Mucosa of descending colon (tissue), 3 donors: ENCODE results near the gene ESRP2. TPM values are rescaled to one million over a fixed set of nuclear protein-coding genes. Genes with fewer than 3 reads are reported as not detected.

Experiments
- ATAC-seq: fragments of 200-7000 bp; cut with Tn5 transposase; one replicate; pipeline ENCODE4 v1.9.1; 2020; ENCODE audit warnings: mild to moderate bottlenecking, moderate library complexity
- DNase-seq, 3 donors: peaks; one replicate each; pipeline ENCODE4 v3.0.0-alpha.2; 2020
- H3K36me3 ChIP-seq: fragments of 200-600 bp; one replicate; pipeline ENCODE4 v1.8.0; 2021; ENCODE audit warnings: low read depth, mild to moderate bottlenecking
- H3K4me1 ChIP-seq: fragments of 200-600 bp; one replicate; pipeline ENCODE4 v1.8.0; 2021; ENCODE audit warnings: low read depth, mild to moderate bottlenecking
- H3K4me3 ChIP-seq: fragments of 200-600 bp; one replicate; pipeline ENCODE4 v1.8.0; 2021; ENCODE audit warnings: mild to moderate bottlenecking
- H3K9me3 ChIP-seq: fragments of 200-600 bp; one replicate; pipeline ENCODE4 v1.8.0; 2021; ENCODE audit warnings: mild to moderate bottlenecking
- intact Hi-C, 2 donors: fragments of 100-400 bp; cut with DNase I in 1 of 2; cut with micrococcal nuclease in 1 of 2; formaldehyde crosslinking; loops; one replicate each; pipeline versions ENCODE4 v1.11.0 to v1.11.1; 2022; cut with DNase I, micrococcal nuclease
- total RNA-seq, 3 donors: library from RNA; stranded (reverse); fragmentation: NEBNext Ultra II Directional in 2 of 3; extraction: Animal tissue kit (Norgen Biotek cat#: 25700) in 2 of 3; gene quantifications; one replicate each; pipeline versions ENCODE4 v1.2.1 to v1.2.4, GENCODE V29; 2021 to 2023
- TF ChIP-seq, protein P1 (sequence below): fragments of 200-600 bp; IDR thresholded peaks from one replicate; pipeline ENCODE4 v1.8.0; 2022; ENCODE audit warnings: antibody characterized with exemption, mild to moderate bottlenecking
- donor health status: DM: no; HTN: no; CAD: no; lungs with moderate emphysema.
- donor health status: DM: no; HTN: no; CAD: no.
- donor health status: DM: no; HTN: yes; CAD: no.

ESRP2 gene
- total RNA-seq, 3 donors from 2014 or later = 46.6 to 125 (median 94.5) TPM

DNA sequence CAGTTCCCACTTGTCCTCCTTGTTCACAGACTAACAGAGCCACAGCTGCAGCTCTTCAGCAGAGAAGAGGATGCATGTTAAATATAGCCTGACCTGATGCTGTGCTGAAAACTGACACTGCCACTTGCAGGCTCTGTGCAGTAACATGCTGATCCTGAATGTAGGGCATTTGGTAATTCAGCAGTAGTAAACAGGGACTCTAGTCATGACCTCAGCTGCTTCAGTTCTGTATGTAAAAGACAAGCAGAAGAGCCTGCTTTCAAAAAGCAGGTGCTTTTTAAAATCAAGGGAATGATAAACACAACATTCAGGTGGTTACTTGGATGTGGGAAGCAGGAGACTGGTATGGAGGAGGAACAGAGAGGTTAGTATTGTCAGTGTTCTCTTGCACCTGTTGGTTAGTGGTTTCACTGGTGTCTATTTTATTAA is 33.8 kb downstream of the ESRP2 start:
- Histone ChIP-seq H3K36me3 (no peaks in the 10 kb centered on the region), H3K4me1 (no peaks in the 10 kb centered on the region), H3K4me3 (no peak overlapping the region), H3K9me3 (no peaks in the 10 kb centered on the region)
- DNase-seq (no peak), ATAC-seq (no peak)
- intact Hi-C loops = no loop called here
- TF ChIP-seq, protein P1, sequence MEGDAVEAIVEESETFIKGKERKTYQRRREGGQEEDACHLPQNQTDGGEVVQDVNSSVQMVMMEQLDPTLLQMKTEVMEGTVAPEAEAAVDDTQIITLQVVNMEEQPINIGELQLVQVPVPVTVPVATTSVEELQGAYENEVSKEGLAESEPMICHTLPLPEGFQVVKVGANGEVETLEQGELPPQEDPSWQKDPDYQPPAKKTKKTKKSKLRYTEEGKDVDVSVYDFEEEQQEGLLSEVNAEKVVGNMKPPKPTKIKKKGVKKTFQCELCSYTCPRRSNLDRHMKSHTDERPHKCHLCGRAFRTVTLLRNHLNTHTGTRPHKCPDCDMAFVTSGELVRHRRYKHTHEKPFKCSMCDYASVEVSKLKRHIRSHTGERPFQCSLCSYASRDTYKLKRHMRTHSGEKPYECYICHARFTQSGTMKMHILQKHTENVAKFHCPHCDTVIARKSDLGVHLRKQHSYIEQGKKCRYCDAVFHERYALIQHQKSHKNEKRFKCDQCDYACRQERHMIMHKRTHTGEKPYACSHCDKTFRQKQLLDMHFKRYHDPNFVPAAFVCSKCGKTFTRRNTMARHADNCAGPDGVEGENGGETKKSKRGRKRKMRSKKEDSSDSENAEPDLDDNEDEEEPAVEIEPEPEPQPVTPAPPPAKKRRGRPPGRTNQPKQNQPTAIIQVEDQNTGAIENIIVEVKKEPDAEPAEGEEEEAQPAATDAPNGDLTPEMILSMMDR = no peak

DNA sequence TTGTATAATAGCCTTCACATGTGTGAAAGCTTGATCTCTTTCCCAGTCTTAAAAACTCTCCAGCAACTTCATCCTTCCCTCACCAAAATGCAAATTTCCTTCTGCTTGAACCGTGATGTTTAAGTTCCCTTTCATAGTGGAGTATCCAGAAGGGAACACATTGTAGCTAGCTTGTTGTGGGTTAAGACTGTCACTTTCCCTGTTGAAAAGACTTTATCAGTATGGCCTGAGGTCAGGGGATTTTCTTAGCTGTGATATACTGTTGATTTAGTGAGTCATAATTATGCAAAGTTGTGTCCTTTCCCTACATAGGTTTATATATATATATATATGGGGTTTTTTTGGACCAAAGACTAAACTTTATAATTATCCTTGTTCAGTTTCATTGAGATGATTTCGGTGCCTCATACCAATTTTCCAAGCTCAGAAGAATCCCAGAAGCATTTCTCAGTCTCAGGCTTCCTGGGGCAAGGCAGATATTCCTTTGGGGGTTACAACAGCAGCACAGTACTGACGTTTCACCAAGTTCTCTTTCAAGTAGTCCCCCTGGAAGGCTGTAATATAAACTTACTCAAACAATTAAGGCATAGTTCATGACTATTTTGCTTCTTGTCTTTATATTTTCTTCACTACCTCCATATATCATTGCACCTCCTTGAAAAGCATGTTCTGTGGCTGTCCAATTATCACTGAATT is 35.7 kb downstream of the ESRP2 start:
- TF ChIP-seq, protein P1 = no peak
- Histone ChIP-seq H3K9me3 (no peaks in the 10 kb centered on the region), H3K36me3 (no peaks in the 10 kb centered on the region), H3K4me1 (no peaks in the 10 kb centered on the region), H3K4me3 (no peak overlapping the region)
- DNase-seq = no peak
- intact Hi-C loops = no loop called here
- peak; percentile 65 for ATAC-seq

DNA sequence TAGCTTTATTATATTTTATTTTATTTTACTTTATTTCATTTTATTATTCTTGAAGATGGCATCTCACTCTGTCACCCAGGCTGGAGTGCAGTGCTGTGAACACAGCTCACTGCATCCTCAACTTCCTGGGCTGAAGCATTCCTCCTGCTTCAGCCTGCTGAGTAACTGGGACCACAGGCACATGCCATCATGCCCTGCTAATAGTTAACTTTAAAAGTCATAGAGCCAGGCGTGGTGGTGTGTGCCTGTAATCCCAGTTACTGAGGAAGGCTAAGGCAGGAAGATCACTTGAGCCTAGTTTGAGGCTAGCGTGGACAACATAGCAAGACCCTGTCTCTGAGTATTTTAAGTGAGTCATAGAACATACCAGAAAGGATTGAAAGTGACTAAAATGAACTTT is 38.7 kb downstream of the ESRP2 start:
- H3K4me1 ChIP-seq = no peaks in the 10 kb centered on the region
- ATAC-seq (no peak), DNase-seq (no peak)
- TF ChIP-seq, protein P1 = no peak
- no peaks in the 10 kb centered on the region for H3K9me3 ChIP-seq
- no peak overlapping the region for H3K4me3 ChIP-seq
- intact Hi-C loops = no loop called here
- no peaks in the 10 kb centered on the region for H3K36me3 ChIP-seq

DNA sequence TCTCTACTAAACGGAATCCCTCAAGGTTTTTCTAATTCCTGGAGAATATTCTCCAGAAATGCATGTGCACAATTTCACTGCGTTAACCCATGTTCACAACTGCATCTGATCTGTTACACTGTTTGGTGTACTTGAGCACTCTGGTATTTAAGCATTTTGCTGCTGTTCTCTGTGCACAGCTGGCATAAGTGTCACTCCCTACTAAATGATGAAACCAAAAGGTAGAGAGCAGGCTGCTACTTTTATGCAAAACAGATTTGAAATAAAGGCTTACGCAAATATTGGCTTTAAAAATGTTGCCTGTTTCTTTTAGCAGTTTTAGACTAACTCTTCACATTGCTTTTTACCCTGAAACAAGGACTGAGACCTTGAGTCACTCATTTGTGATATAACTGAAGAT is 41.7 kb downstream of the ESRP2 start:
- TF ChIP-seq, protein P1 = no peak
- intact Hi-C loops = no loop called here
- no peaks in the 10 kb centered on the region for H3K4me1 ChIP-seq
- no peaks in the 10 kb centered on the region for H3K36me3 ChIP-seq
- H3K9me3 ChIP-seq = no peaks in the 10 kb centered on the region
- no peak for ATAC-seq
- DNase-seq = no peak
- no peak overlapping the region for H3K4me3 ChIP-seq

DNA sequence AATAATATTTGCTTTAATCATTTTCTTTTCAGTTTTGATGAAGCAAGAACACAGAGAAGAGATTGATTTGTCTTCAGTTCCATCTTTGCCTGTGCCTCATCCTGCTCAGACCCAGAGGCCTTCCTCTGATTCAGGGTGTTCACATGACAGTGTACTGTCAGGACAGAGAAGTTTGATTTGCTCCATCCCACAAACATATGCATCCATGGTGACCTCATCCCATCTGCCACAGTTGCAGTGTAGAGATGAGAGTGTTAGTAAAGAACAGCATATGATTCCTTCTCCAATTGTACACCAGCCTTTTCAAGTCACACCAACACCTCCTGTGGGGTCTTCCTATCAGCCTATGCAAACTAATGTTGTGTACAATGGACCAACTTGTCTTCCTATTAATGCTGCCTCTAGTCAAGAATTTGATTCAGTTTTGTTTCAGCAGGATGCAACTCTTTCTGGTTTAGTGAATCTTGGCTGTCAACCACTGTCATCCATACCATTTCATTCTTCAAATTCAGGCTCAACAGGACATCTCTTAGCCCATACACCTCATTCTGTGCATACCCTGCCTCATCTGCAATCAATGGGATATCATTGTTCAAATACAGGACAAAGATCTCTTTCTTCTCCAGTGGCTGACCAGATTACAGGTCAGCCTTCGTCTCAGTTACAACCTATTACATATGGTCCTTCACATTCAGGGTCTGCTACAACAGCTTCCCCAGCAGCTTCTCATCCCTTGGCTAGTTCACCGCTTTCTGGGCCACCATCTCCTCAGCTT is 45.0 kb downstream of the ESRP2 start:
- H3K36me3 ChIP-seq = no peaks in the 10 kb centered on the region
- DNase-seq (no peak), ATAC-seq (no peak)
- no peak overlapping the region for H3K4me3 ChIP-seq
- TF ChIP-seq, protein P1 = no peak
- H3K4me1 ChIP-seq = no peaks in the 10 kb centered on the region
- H3K9me3 ChIP-seq = no peaks in the 10 kb centered on the region
- intact Hi-C loops = no loop called here
